HG03060 (cell line): ENCODE measurements around the gene KLHDC1.
"Not testable (repeated sequence)": the region's sequence is repeated elsewhere in the genome, so short reads cannot be mapped to it uniquely, and the experiment has no call there.

Source experiments
- ATAC-seq: cut with Tn5 transposase; IDR thresholded peaks from one replicate; pipeline ENCODE4 v1.9.1; 2021; ENCODE audit warnings: low read depth, moderate number of reproducible peaks; ENCODE audit not compliant: unreplicated experiment

The KLHDC1 gene

DNA sequence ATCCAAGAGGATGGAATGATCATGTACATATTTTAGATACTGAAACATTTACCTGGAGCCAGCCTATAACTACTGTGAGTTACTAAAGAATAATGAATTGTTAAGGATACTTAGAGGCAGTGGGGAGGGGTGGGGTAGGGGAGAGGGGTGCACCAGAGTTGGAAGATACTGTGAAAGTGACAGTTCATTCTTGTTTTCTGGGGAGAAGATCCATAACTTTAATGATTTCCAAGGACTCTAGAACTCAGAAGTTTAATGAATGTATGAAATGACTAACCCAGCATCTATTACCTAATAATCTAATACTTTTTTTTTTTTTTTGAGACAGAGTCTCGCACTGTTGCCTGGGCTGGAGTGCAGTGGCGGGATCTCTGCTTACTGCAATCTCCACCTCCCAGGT, 85.5 kb downstream of the KLHDC1 start:
- no peak for ATAC-seq

DNA sequence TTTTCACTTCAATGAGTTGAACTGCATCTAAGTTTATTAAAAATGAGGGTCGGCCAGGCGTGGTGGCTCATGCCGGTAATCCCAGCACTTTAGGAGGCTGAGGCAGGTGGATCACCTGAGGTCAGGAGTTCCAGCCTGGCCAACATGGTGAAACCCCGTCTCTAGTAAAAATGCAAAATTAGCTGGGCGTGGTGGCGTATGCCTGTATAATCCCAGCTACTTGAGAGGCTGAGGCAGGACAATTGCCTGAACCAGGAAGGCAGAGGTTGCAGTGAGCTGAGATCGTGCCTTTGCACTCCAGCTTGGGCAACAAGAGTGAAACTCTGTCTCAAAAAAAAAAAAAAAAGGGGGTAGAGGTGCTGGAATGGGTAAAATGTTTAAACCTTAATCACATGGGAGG, 88.1 kb downstream of the KLHDC1 start:
- ATAC-seq: not testable (repeated sequence)

DNA sequence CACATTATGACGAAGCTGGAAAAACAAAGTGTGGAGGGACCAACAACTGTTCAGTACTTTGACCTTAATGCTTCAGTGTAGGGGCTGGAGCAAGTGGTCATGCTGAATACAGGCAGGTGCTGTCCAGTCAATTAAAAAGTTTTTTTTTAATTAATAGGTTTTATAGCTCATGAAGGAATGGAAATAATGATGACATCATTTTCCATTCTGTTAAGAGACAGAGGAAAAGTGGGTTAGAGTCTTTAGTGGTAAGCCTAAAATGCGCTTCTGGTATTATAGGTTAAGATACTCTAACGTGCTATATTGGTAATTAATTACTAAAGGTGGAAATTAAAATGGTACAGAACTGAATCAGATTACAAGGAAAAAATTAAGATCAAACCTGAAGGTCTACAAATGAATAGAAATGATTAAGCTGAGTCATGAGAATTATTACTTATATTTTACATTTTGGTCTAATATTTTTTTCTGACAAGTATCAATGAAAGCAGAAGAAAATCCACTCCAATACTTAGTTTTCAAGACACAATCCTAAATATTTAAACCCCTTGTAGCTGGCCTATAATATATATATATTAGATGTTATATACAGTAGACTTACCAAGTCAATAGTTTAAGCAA, 90.6 kb downstream of the KLHDC1 start:
- ATAC-seq: no peak

DNA sequence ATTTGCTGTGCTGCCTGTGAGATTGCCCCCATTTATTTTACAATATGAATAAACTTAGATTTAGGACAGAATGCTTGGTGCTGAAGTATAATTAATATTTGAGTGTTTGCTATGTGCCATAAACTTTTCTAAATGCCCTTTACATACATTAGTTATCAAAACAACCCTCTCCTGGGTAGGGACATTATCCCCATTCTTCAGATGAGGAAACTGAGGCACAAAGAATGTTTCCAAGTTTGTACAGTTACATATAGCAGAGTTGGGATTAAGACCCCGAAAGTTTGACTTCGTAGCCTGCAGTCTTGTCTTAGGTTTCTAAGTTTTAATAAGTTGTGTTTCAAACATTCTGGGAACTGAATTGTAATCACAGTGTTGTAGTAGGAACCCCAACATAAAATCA, 93.4 kb downstream of the KLHDC1 start:
- no peak for ATAC-seq

DNA sequence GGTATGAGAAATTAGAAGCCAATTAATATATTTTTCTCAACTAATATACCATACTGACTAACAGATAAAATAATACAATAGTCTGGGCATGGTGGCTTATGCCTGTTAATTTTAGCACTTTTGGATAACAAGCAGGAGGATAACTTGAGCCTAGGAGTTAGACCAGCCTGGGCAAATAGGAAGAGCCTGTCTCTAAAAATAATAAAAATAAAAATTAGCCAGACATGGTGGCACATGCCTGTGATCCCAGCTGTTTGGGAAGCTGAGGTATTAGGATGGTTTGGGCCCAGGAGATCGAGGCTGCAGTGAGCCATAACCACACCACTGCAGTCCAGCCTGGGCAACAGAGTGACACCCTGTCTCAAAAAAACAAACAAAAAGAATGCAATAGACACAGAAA, 99.7 kb downstream of the KLHDC1 start:
- no peak for ATAC-seq

DNA sequence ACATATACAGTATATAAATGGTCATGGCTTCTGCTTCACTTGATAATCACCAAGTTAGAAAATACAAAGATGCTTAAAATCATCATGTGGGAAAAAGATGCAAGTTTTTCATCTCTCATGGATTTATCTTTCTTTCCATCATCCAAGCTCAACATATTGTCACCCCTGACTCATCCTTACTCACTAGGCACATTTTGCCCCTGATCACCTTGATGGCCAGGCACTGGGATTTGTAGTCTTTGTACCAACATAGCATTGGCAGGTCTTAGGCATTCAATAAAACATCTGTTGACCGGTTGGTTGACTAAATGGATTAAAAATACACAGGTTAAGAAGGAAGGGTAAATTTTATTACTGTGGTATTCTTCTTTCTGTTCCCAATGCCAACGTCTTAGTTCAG, 103.1 kb downstream of the KLHDC1 start:
- no peak for ATAC-seq
